ENCODE data around the gene PKP1. TPM values are rescaled to one million over a fixed set of nuclear protein-coding genes. Genes with fewer than 3 reads are reported as not detected.

PKP1 gene
- total RNA-seq, 1 donor from 2014 or later: 2.8 TPM

DNA sequence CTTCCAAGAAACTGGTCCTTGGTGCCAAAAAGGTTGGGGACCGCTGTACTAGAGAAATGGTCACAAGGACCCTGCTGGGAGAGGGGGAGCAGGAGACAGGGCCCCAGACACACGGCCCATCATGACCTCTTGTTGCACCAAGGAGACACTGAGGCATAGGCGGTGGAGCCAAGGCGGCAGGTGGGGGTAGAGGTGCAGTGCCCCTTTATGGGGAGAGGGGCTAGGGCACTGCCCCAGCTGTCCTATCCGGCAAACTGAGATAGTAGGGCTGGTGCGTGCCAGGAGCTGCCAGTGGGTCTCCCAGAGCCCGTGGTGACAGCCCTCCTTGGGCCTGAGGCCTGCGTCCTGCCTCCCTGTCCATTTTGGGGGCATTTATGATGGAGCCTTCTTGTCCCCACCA is 73.9 kb downstream of the PKP1 start:
- H3K4me3 ChIP-seq (ENCODE audit: low read depth, low read length): no peak overlapping the region
- no peak for DNase-seq (ENCODE audit: low read depth)
- no peak for TF ChIP-seq CTCF (conservative IDR thresholded peaks at IDR 0.05; ENCODE audit: low read depth, low read length)

GRCh38 chr1:201357636-201358348 is 74.5 kb downstream of the PKP1 start:
- no peak for TF ChIP-seq CTCF (conservative IDR thresholded peaks at IDR 0.05; ENCODE audit: low read depth, low read length)
- H3K4me3 ChIP-seq (ENCODE audit: low read depth, low read length): no peak overlapping the region
- no peak for DNase-seq (ENCODE audit: low read depth)

DNA sequence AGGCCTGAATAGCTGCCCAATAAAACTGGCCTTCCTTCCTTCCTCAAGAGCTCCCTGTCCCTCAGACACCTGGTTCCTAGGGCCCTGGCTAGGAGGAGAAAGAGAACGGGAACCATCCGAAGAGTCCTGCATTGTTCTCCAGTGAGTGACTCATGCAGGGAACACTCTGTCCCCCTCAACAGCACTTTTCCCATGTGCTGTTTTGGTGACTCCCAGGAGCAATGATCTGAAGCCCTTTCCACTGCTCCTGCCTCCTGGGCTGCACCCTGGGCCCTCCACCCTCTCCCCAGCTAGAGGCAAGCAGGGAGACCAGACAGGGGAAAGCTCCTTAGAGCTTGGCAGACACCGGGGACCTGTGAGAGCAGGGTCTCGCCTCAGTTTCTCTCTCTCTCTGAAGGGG is 75.3 kb downstream of the PKP1 start:
- no peak overlapping the region for H3K4me3 ChIP-seq (ENCODE audit: low read depth, low read length)
- TF ChIP-seq CTCF (conservative IDR thresholded peaks at IDR 0.05; ENCODE audit: low read depth, low read length): no peak
- DNase-seq (ENCODE audit: low read depth): no peak

DNA sequence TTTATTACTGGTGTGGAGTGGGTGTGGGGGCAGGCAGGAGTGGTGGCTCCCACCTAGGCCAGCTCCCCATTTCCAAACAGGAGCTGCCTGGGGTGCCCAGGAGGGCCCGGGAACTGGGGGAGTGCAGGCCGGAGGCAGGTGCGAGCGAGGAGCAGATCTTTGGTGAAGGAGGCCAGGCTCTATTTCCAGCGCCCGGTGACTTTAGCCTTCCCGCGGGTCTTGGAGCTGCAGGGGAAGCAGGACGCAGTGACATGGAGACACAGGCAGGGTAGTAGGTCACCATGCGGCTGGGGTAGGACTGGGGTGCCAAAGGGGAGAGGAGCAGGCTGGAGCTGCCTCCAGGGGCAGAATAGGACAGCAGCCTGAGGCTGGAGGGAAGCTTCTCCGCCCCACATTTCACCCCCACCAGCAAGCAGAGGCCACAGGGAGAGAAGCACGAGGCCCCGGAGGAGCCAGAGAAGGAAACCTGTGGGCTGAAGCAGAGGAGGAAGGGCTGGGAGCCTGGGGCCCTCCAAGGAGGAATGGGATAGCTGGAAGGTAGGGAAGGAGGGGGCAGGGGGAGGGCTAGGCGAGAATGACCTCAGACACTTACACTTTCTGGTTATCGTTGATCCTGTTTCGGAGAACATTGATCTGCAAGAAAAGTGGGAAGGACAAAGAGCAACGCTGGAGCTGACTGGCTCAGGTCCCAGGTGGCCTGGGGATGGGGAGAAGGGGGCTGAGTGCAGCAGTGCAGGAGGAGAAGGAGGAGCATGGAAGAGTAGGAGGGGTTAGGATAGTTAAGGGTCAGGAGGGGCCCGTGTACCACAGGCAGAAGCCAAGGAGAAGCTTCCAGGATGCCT is 75.9 kb downstream of the PKP1 start:
- TF ChIP-seq CTCF (conservative IDR thresholded peaks at IDR 0.05; ENCODE audit: low read depth, low read length): no peak
- no peak overlapping the region for H3K4me3 ChIP-seq (ENCODE audit: low read depth, low read length)
- DNase-seq (ENCODE audit: low read depth): no peak

DNA sequence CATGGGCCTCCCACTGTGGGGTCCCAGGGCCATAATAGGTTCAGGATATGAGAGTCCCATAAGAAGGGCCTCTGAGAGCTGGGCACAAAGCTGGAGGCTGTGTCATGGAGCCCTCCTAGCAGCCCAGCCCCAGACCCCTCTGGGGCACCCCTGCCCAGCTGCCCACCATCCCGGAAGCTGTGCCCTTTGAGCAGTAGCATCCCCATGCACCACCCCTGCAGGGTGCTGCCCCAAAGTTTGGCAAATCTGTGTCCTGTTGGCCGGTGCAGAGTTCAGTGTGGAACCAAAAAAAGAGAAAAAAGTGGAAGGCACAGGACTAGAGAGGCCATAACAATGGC is 76.5 kb downstream of the PKP1 start:
- no peak for DNase-seq (ENCODE audit: low read depth)
- no peak for TF ChIP-seq CTCF (conservative IDR thresholded peaks at IDR 0.05; ENCODE audit: low read depth, low read length)
- no peak overlapping the region for H3K4me3 ChIP-seq (ENCODE audit: low read depth, low read length)

GRCh38 chr1:201360486-201360885 is 77.2 kb downstream of the PKP1 start:
- H3K4me3 ChIP-seq (ENCODE audit: low read depth, low read length): no peak overlapping the region
- no peak for DNase-seq (ENCODE audit: low read depth)
- no peak for TF ChIP-seq CTCF (conservative IDR thresholded peaks at IDR 0.05; ENCODE audit: low read depth, low read length)

All from epithelial cell of proximal tubule (primary cell).